Activated CD4-positive, alpha-beta T cell treated with anti-CD3 and anti-CD28 coated beads, Interleukin-2, Interleukin-6, amounts not matched to agents 100 ng/mL and 50 ng/mL, durations not matched to agents 16 hours and 8 hours (primary cell): ENCODE results near the gene MYO9A.
"Not testable (repeated sequence)": the region's sequence is repeated elsewhere in the genome, so short reads cannot be mapped to it uniquely, and the experiment has no call there.

Experiments
- DNase-seq: peaks from one replicate; pipeline ENCODE4 v3.0.0-alpha.2; 2020

Gene MYO9A

DNA sequence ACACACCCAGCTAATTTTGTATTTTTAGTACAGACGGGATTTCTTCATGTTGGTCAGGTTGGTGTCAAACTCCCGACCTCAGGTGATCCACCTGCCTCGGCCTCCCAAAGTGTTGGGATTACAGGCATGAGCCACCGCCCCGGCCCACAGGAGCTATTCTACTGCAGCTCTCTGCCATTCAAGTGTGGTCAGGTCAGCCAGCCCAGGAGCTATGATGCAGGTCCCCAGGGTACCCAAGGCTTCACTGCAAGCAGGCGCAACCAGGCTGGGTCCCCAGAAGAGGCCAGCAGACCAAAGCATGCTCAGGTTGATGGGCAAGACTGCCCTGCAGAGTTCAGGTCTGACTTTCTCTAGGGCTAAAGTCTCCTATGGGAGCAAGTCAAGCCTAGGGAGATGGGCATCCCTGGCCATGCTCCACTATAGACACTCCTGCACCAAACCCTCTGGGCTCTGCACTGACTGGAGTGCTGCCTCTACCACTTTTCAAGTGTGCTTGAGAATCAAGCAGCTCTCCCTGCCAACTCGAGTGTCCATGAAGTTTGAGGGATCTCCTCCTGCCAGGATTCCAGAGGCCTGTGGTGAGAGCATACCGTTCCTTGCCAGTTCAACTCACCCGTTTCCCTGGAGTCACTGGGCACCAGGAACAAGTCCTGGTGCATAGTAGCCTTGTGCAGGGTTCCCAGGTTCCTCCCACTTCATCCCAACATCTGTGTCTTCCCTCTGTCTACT is 30.9 kb downstream of the MYO9A start:
- no peak for DNase-seq

DNA sequence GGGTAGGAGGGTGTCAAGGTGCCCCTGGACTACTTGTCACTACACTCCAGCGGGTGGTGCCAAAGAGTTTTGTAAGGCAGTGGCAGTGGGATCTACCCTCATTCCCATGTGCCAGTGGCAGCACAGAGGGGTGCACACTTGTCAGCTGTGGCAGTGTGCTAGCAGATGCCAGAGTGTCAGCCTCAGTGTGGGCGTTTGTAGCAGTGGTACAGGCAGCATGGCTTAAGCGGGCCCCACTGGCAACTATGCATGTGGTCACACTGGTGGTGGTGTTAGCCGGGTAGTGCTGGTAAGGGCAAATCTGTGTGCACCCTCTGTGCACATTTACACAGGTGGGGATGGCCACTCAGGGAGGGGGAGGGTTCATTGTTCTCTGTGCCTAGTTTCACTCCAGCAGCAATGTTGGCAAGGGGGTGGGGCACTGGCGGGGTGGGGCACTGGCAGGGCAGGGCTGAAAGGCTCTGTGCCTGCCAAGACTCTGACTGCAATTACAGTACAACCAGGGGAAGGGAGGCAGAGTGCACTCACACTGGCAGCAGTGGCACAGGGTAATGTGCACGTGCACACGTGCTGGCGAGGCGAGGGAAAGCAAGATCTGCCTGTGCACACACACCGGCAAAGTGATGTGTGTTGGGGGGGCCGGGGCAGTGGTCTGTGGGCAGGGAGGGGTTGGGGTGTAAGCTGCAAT is 31.8 kb downstream of the MYO9A start:
- DNase-seq = no peak

DNA sequence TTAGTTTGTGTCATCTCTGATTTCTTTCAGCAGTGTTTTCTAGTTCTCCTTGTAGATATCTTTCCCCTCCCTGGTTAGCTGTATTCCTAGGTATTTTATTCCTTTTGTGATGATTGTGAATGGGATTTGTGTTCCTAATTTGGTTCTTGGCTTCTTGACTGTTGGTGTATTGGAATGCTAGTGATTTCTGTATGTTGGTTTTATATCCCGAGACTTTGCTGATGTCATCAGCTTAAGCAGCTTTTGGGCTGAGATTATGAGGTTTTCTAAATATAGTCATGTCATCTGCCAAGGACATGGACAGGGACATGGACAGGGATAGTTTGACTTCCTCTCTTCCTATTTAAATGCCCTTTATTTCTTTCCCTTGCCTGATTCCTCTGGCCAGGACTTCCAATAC is 35.8 kb downstream of the MYO9A start:
- DNase-seq = no peak

DNA sequence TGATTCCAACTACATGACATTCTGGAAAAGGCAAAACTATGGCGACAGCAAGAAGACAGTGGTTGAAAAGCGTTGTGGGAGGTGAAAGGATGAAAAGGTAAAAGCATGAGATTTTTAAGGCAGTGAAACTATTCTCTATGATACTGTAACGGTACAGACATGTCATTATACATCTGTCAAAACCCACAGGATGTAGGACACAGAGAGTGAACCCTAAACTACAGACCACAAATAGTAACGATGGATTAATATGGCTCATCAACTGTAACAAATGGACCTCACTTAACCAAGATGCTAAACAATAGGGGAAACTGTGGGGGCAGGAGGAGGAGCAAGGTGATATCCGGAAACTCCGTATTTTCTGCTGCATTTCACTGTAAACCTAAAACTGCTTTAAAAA is 39.1 kb downstream of the MYO9A start:
- peak; percentile 14 for DNase-seq

DNA sequence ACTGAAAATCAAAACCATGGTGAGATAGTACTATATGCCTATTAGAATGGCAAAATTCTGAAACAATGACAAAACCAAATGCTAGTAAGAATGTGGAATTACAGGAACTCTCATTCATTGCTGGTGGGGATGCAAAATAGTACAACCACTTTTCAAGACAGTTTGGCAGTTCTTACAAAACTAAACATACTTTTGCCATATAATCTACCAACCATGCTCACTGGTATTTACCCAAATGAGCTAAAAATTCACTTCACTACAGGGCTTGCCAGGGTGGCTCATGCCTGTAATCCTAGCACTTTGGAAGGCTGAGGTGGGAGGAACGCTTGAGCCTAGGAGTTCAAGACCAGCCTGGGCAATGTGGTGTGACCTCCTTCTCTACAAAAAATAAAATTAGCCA is 40.0 kb downstream of the MYO9A start:
- no peak for DNase-seq

DNA sequence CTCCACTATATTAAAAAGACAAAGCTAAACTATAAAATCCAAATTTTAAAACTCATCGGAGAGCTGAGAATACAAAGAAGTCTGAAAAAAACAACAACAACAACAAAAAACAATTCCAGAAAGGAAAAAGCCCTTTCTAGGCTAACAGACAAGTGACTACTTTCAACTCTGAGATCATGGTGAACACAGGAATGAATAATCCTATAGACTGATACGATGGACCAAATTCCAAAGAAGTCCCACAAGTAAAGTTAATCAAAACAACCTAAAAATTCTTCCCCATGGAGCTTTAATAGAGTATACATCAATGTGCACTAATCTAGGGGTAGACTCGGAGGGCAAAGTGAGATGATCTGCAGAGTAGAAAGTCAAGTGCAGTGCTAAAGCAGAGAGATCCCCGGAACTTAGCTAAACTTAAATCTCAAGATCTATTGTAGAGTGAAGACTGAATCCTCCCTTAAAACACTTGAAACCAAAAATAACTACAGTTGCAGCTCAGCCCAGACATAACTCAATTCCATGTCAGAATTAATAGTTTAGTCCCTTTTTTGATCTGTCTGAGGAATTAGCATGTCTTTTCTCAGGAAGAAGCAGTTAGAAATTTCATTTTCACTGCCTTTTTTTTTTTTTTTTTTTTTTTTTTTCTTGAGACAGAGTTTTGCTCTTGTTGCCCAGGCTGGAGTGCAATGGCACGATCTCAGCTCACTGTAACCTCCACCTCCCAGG is 43.5 kb downstream of the MYO9A start:
- DNase-seq = no peak

DNA sequence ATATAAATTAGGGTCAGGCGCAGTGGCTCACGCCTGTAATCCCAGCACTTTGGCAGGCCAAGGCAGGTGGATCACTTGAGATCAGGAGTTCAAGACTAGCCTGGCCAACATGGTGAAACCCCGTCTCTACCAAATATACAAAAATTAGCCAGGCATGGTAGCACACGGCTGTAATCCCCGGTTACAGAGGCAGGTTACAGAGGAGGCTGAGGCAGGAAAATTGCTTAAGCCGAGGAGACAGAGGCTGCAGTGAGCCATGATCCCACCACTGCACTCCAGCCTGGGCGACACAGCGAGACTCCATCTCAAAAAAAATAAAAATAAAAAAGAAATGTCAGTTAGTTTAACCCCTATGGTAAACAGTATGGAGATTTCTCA is 46.5 kb downstream of the MYO9A start:
- DNase-seq = not testable (repeated sequence)

DNA sequence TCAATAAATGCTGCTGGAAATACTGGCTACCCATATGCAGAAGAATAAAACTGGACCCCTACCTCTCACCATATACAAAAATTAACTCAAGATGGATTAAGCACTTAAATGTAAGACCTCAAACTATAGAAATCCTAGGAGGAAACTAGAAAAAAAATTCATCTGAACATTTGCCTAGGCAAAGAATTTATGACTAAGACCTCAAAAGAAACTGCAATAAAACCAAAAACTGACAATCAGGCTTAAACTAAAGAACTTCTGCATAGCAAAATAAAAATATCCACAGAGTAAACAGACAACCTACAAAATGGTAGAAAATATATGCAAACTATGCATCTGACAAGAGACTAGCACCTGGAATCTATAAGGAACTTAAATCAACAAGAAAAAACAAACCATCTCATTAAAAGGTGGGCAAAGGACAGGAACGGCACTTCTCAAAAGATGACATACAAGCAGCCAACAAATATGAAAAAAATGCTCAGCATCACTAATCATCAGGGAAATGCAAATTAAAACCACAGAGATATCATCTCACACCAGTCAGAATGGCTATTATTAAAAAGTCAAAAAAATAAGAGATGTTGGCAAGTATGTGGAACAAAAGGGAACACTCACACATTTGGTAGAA is 47.0 kb downstream of the MYO9A start:
- DNase-seq = no peak

DNA sequence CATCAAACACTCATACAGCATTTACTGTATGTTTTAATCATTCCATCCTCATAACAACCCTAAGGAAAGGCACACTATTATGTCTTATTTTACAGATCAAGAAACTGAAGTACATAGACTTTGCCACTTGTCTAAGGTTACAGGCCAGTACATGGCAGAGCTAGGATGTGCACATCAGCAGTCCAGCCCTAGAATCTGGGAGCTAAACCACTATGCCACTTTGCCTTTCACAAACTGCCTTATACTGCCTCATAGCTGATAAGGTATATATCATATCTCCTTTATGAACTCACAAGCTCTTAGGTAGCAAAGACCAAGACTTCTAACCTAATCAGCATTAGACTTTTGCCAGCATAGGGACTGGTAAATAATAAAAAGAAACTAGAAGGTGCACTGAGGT is 49.1 kb downstream of the MYO9A start:
- no peak for DNase-seq

DNA sequence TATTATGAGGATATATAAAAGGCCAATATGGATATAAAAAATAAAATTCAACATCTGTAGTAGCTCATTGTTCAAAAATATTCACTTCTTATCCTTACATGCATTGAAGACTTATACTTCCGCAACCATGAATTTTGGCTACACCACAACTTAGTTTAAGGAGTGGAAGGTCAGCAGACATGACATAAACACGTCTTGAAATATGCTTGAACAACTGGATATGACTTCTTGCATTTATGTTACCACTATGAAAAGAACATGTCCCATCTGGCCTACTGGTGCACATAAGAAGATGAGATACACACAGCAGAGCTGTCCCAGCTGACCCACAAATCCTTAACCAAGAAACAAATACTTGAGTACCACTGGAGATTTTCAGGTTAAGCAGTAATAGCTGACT is 52.1 kb downstream of the MYO9A start:
- no peak for DNase-seq

DNA sequence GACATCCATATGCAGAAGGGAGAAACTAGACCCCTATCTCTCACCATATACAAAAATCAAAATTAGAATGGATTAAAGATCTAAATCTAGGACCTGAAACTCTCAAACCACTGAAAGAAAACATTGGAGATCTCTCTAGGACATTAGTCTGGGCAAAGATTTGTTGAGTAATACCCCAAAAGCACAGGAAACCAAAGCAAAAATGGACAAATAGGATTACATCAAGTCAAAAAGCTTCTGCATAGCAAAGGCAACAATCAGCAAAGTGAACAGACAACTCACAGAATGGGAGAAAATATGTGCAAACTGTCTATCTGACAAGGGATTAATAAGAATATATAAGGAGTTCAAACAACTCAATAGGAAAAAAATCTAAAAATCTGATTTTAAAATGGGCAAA is 54.8 kb downstream of the MYO9A start:
- DNase-seq = no peak

DNA sequence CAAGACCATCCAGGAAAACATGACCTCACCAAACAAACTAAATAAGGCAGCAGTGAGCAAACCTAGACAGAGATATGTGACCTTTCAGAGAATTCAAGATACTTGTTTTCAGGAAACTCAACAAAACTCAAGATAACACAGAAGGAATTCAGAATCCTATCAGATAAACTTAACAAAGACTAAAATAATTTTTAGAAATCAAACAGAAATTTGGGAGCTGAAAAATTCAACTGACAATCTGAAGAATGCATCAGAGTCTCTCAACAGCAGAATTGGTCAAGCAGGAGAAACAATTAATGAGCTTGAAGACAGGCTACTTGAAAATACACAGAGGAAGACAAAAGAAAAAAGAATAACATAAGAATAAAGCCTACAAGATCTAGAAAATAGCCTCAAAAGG is 55.6 kb downstream of the MYO9A start:
- no peak for DNase-seq

DNA sequence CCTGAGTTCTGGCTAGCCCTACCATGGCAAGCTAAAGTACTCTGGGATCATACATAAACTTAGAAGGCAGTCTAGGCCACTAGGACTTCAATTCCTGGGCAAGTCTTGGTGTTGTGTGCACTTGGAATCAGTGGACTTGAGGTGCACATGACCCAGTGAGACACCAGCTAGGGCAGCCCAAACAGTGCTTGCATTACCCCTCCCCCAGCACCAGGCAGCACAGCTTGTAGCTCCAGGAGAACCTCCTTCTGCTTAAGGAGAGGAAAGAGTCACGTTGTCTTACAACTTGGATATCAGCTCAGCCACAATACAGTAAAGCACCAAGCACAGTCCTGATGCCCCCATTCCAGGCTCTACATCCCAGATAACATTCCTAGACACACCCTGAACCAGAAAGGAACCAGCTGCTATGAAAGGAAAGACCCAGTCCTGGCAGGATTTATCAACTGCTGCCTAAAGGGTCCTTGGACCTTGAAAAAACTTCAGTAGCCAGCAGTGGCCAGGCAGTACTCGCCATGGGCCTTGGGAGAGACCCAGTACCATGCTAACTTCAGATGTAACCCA is 57.2 kb downstream of the MYO9A start:
- no peak for DNase-seq

DNA sequence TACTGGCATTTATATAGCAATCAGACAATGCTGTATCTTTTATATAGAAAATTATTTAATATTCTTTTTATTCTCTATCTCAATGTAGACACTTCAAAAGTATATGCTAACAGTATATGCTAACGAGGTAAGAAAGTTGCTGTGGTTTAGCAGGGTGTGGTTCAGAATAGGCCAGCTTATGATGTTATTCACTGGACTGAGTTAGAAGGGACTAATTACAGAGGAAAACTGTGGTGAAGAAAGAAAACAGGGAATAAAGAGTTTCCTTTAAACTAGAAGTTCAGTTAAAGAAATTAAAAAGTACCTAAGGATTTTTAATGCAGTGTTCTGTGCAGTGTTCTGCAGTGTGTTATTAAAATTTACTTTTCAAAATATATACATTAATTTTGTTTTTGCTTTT is 59.4 kb downstream of the MYO9A start:
- no peak for DNase-seq

DNA sequence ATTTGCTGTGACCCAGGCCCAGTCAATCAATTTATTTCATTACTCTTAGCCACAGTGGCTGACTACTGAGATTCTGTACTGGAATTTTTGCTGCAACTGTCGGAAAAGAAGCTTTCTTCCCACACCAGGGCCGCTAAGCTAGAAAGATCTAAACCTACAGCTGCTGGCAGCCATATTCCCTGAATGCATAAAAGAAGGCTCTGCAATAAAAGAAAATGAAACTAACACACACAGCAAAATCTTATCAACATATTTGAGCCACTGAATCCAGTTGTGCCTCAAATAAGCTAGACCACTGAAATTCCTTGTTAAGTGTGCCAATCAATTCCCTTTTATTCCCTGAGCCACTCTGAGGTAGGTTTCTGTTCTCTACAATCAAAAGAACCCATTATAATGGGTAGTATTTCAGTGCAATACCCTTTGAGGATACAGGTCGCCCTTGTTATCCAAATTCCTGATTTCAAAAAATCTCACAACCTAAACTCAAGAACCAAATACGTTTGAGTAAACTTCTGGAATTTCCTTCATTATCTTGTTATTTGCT is 60.3 kb downstream of the MYO9A start:
- DNase-seq = no peak

DNA sequence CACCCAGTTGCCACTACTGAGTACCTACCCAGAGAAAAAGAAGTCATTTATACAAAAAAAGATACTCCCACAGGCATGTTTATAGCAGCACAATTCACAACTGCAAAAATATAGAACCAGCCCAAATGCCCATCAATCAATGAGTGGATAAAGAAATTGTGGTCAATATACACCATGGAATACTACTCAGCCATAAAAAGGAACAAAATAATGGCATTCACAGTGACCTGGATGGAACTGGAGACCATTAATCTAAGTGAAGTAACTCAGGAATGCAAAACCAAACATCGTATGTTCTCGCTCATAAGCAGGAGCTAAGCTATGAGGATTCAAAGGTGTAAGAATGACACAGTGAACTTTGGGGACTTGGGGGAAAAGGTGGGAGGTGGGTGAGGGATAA is 61.7 kb downstream of the MYO9A start:
- not testable (repeated sequence) for DNase-seq

DNA sequence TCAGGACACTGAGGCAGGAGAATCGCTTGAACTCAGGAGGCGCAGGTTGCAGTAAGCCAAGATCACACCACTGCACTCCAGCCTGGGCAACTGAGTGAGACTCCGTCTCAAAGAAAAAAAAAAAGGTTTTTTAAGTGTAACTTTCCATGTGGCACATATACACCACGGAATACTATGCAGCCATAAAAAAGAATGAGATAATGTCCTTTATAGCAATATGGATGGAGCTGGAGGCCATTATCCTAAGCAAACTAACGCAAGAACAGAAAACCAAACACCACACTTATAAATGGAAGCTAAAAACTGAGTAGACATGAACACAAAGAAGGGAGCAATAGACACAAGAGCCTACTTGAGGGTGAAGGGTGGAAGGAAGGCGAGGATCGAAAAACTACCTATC is 64.7 kb downstream of the MYO9A start:
- DNase-seq = not testable (repeated sequence)

DNA sequence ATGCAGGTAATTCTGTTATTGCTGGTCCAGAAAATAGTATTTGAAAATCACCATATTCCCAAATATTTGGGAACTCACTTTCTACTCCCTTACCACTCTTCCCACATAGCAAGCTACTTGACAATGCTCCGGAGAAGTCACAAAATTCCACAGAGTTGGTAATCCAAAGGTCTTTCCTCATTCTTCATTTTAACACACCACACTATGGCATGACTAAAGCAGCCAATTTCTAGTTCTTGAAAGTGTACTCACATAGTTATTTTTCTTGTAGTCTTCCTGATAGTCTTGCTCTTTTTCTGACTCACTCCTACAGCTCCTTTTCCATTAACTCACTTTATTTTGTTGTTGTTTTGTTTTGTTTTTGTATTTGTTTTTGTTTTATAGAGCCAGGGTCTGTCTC is 67.2 kb downstream of the MYO9A start:
- DNase-seq = no peak

DNA sequence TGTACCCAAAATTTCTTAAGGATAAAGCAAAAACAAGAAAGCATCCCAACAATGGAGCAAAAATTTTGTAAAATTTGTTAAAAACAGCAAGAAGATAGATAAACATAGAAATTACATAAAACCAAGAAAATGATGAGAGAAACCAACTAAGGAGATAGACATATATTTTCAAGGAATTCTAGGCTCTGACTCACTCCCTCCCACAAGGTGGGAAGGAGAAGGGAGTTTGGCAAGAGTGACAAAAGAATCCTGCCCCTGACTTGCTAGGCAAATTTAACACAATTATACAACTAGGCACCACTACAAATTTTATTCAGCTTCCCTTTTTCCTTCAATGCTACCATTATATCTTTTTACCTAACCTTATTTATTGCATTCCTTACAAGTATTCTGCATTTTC is 70.9 kb downstream of the MYO9A start:
- no peak for DNase-seq

DNA sequence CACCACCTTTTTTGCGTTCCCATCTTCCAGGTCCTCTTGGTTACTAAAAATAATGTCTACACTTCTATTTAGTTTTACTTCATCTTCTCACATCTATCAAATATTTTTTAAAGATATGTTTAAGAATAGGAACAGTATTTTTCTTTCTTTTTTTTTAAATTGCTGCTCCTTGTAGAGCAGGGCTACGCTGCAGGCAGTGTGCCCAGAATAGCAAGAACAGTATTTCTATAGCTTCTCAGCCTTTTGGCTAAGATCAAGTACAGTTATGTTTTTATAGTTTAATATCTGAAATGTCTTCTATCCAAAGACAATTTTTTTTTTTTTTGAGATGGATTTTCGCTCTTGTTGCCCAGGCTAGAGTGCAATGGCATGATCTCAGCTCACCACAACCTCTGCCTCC is 73.0 kb downstream of the MYO9A start:
- DNase-seq = no peak

DNA sequence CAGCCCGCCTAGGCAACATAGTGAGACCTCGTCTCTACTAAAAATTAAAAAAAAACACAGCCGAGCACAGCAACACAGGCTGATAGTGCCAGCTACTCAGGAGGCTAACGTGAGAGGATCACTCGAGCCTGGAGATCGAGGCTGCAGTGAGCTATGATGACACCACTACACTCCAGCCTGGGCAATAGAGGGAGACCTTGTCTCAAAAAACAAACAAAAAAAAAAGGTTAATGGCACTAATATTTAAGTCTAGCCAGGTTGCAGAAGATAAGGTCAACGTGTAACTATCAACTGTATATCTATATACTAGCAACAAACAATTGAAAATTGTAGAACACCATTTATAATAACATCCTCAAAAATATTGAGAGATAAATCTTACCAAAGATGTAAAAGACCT is 75.1 kb downstream of the MYO9A start:
- DNase-seq = no peak

DNA sequence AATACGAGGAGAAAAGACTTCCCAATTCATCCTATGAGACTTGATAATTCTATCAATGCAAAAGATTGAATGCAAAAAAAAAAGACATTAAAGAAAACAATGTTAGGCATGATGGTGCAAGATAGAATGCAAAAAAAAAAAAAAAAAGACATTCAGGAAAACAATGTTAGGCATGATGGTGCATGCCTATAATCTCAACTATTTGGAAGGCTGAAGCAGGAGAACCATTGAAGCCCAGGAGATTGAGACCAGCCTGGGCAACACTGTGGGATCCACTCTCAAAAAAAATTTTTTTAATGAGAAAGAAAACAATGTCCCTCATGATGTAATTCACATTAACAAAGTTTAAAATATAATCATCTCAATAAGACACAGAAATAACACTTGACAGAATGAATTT is 75.9 kb downstream of the MYO9A start:
- DNase-seq = no peak

DNA sequence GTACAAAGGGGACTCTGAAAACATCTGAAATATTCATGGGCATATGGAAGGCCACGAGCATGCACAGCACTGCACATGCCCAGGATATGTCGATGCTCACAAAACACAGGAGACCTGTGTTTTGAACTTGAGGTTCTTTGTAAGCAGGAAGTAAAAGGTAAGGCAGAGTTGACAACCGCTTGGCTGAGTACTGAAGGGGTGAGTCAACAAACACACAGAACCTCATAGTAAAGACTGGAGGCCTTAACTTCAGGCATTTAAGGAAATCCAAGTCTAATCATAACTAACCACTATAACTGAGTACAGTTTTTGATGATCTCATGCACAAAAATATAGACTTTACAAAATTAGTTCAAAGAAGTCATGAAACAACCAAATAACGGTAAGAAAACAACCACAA is 80.6 kb downstream of the MYO9A start:
- DNase-seq = no peak
